Lower leg skin (tissue), 3 donors: ENCODE data around the gene ST8SIA4.

Experiments used
- CTCF ChIP-seq, 3 donors: fragments of 450-650 bp; IDR thresholded peaks; one replicate each; pipeline ENCODE4 v1.5.1; 2016; ENCODE audit warnings: antibody characterized with exemption in 3 of 3, mild to moderate bottlenecking in 3 of 3, moderate library complexity in 2 of 3
- POLR2A ChIP-seq, 2 donors: fragments of 450-650 bp; IDR thresholded peaks; one replicate each; pipeline ENCODE4 v1.6.1; 2016 to 2017; ENCODE audit warnings: antibody characterized with exemption in 2 of 2, mild to moderate bottlenecking in 1 of 2, moderate library complexity in 1 of 2

- no peak for TF ChIP-seq CTCF (IDR thresholded peaks at IDR 0.05)
- no peak for TF ChIP-seq POLR2A (IDR thresholded peaks at IDR 0.05)
Measured at GRCh38 chr5:100898504-100899346, 4.4 kb downstream of the ST8SIA4 start.
